HG02623 (cell line): ENCODE results near the gene MMP8.

Experiments used
- ATAC-seq: cut with Tn5 transposase; IDR thresholded peaks from one replicate; pipeline ENCODE4 v1.9.1; 2021; ENCODE audit warnings: moderate library complexity; ENCODE audit not compliant: unreplicated experiment

The MMP8 gene

DNA sequence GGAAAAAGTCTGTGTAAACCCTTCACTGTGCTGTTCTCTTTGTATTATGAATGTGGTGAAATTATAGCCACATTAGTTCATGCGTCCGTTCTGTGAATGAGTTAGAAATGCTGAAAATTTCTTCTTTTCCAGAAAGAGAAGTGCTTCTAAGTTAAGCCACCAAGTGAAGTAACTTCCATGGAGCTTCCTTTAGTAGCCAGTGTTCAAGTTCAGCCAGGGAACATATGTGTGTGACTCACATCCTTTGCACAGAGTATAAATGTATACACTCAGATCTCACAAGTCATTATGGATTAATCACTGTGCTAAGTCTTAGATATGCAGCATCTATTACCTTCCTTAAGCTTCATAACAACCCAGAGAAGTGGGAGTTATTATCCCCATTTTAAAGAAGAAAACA, 3.1 kb upstream of the MMP8 start:
- no peak for ATAC-seq

DNA sequence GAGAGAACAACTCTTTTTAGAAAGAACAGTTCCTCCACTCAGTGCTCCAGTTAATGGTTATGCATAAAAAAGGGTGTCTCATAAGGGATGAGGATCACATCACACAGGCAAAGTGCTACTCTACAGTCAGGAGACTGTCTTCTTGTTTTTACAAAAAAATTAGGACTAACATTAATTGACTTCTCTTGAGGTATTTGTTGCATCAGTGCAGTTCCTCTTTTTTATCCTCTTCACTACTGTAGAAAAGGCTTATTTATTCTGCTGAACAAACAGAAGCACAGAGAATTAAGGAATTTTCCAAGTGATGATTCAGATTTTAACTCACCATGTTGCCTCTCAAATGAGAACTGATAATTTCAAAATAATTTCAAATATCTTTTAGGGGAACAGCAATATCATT, 1.9 kb downstream of the MMP8 start:
- ATAC-seq, result no peak

GRCh38 chr11:102719620-102720277, 5.0 kb downstream of the MMP8 start:
- no peak for ATAC-seq

GRCh38 chr11:102717280-102717679, 7.5 kb downstream of the MMP8 start:
- ATAC-seq, result no peak

- ATAC-seq, result peak; percentile 78
These were observed 8.2 kb downstream of the MMP8 start for GRCh38 chr11:102716527-102716926.

DNA sequence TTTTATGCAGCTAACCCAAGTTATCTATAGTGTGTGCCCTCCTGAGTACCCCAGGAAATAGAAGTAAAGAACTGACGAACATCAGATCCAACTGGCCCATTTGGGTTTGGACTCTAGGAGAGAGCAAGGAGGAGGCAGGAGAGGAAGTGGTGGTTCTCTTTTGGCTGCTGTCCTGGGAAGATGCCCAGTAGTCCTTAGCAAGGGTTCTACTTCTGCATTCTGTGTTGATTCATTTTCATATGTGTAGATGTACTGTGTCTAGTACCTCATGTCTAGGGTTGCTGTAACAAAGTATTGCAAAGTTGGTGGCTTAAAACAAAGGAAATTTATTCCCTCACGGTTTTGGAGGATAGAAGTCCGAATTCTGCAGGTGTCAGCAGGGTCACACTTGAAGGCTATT, 12.6 kb downstream of the MMP8 start:
- no peak for ATAC-seq

DNA sequence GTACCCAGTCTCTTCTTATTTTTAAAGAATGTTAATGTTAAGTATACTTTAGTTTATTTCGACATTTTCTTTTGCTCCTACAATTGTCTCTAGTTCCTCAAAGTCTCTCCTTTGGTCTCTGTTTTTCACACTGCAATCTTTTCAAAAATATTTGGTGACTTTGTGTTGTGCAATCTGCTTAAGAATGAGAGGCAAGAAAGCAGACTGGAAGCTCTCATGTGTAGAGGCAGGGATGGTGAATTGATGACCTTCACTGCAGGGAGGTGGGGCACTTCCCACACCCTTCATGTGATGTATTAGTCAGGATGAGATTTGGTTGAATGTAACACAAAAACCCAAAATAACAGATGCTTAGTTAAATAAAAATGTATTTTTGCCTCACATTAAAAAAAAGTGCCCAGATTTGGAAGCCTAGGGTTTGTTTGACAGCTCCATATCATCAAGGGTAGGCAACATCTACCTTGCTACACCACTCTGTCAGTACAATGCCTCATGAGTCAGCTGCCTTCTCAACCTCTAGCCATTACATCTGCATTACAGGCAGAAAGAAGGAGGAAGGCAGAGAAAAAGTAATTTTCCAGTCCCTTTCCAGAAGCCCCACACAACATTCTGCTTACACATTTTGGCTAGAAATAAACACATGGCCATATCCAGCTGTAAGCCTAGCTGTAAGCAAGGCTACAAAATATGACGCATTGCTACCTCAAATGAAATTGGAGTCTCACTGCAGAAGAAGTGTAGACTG, 15.4 kb downstream of the MMP8 start:
- no peak for ATAC-seq

GRCh38 chr11:102708654-102709053, 16.1 kb downstream of the MMP8 start:
- no peak for ATAC-seq

DNA sequence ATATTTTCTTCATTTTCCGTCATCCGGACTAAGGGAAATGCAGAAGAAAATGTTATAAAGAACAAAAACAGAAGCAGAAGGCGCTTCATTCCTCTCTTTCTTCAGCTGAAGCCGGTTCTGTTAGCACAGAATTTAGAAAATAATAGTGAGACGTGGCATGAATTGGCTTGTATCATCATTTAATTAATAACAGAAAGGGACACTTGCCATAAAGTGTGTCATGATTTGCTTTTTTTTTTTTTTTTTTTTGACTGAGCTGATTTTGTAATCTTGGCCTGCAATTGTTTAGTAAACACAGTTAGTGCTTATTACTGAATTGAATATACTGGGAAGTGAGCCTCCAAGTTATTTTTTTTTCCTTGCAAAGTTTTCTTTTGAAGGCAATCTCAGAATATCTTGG, 19.1 kb downstream of the MMP8 start, which contains the start of gene MMP27:
TSS of gene MMP27 (minus strand) at position 144 of the 400 bp plus-strand sequence. CDS start at position 89, 55 bp downstream.
- no peak for ATAC-seq

GRCh38 chr11:102704841-102705240, 19.9 kb downstream of the MMP8 start:
- no peak for ATAC-seq

DNA sequence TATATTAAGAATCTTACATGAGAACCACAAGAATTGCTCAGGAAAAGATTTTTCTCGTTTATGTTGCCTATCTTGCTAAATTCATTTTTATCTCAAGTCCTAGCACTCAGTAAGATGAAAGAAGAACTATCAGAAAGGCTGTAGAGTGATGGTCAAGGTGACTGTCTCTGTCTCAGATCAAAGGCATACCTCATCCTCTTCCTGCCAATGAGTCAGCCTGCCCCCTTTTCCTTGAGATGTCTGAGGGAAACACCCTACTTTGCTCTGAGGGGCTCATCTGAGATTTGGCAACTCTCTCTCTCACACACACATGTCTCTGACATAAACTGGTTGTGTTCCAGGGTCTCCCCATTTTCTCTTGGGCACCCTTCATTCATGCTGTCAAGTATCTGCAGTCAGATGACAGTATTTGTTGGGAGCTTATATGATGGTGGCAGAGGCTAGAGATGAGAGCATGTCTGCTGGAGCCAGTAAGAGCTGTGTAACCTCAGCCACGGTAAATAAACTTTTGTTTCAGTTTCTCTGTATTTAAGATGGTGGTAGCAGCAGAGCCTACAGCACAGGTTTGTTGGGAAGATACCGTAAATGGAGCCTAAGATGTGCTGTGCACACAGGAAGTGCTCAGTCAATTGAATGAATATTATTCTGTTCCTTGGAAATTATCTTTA, 20.8 kb downstream of the MMP8 start:
- no peak for ATAC-seq

- ATAC-seq, result no peak
These were observed 29.6 kb downstream of the MMP8 start for GRCh38 chr11:102695201-102695600.

DNA sequence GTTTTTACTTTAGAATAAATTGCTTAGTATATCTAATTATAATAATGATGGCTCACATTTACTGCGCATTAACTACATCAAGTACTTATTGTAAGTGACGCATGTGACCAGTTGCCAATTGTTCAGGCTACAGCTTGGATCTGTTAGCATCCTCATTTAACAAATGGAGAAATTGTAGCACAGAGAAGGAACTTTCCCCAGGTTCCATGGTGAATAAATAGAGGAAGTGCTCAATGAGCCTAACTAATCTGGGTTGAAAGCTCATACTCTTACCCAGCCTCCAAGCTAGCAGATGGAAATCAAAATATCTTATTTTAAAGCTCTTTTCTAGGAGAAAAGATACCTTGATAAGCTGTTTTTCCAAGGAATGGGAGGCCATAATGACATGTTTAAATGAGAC, 39.0 kb downstream of the MMP8 start:
- no peak for ATAC-seq

GRCh38 chr11:102685338-102685737, 39.4 kb downstream of the MMP8 start:
- ATAC-seq, result no peak

GRCh38 chr11:102683277-102683676, 41.5 kb downstream of the MMP8 start:
- ATAC-seq, result no peak

- no peak for ATAC-seq
These were observed 43.8 kb downstream of the MMP8 start for GRCh38 chr11:102680945-102681344.

- ATAC-seq, result no peak
These were observed 46.7 kb downstream of the MMP8 start for GRCh38 chr11:102678022-102678421.

DNA sequence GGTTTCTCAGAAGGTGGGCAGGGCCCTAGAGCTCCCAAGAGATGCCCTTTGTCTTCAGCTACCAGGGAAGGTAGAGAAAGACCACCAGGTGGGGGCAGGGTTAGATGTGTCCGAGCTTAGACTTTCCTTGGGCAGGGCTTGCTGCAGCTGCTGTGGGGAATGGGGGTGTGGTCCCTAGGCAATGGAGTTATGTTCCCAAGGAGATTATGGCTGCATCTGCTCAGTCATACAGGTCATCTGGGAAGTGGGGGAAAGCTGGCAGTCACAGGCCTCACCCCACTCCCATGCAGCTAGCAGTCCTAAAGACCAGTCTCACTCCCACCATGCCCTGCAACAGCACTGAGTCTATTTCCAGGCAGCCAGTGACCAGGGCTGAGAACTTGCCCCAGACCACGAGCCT, 48.7 kb downstream of the MMP8 start:
- no peak for ATAC-seq

DNA sequence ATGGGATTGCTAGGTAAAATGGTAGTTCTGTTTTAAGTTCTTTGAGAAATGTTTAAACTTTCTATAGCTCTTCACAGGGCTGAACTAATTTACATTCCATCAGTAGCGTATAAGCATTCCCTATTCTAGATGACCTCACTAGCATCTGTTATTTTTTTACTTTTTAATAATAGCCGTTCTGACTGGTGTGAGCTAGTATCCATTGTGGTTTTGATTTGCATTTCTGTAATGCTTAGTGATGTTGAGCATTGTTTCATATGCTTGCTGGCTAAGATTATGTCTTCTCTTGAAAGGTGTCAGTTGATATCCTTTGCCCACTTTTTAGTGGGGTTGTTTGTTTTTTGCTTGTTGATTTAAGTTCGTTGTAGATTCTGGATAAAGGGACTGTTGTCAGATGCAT, 55.1 kb downstream of the MMP8 start:
- ATAC-seq, result peak; percentile 62

DNA sequence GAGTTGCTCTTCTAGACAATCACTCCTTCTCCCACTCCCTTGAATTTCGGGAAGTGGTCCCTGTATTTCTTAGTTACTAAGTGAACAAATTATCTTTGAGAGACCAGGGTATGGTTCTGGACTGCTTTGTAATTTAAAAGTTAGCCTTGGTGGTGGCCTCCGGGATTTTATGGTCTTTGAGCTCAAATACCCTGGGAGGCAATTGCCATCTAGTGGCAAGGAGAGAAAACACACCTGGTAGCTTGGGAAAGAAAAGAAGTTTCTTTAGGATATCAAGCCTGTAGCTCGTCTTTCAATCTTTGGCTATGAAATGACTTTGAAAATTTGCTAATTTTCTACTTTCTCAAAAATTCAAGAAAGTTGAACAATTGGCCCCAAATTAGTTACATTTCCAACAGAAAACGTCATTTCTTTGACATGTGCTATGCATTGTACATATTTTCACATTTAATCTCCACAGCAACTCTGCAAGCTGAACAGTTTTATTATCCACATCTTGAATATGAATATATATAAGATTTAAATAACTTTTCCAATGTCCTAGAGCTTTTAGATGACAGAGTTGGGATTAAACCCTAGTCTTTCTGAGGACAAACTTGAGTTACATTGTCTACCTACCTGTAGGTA, 58.3 kb downstream of the MMP8 start:
- peak; percentile 51 for ATAC-seq

DNA sequence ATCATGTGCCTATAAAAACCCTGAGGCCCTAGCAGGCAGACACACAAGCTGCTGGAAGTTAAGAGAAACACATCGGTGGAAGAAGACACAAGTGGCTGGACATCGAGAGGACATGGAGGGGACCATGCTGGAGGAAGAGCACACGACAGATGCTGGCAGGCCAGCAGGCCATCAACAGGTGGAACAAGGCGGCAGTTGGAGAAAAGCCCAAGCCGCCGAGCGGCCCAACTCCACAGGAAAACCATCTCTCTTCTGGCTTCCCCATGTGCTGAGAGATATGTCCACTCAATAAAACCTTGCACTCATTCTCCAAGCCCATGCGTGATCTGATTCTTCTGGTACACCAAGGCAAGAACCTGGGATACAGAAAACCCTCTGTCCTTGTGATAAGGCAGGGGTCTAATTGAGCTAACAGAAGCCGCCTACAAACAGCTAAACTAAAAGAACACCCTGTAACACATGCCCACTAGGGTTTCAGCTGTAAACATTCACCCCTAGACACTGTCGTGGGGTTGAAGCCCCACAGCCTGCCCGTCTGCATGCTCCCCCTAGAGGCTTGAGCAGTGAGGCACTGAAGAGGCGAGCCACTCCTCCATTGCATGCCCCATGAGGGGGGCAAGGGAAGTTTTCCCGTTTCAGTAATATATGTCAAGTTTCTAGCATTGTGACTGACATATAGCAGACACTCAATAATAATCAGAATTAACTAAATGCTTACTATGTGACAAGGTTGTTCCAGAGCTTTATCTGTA, 60.6 kb downstream of the MMP8 start:
- ATAC-seq, result no peak
